GM12875 (cell line): ENCODE results near the gene RNF25.
A peak's percentile ranks its signal among the peaks of the same experiment; 100 is the strongest.

ENCODE experiments used
- H3K4me3 ChIP-seq: one replicate; pipeline ENCODE4 v1.5.1; 2011; ENCODE audit warnings: low read depth, low read length, control low read depth
- CTCF ChIP-seq: IDR thresholded peaks from 2 replicates; pipeline ENCODE4 v1.5.1; 2011; ENCODE audit warnings: low read depth, mild to moderate bottlenecking, control low read depth, inconsistent platforms, low read length, moderate library complexity, borderline replicate concordance; ENCODE audit not compliant: insufficient read depth

RNF25 gene

GRCh38 chr2:218671654-218672566, at the start of gene RNF25, which contains the start of gene STK36:
Gene RNF25, minus strand, starts transcription at chr2:218672002. Its CDS starts 32 bp downstream, at chr2:218671970.
Gene STK36, plus strand, starts transcription at chr2:218672086. Its CDS starts 744 bp downstream, at chr2:218672830.
- TF ChIP-seq CTCF = no peak
- H3K4me3 ChIP-seq = peak within 1 kb of the TSS; percentile 65

- H3K4me3 ChIP-seq = no peak overlapping the region
- TF ChIP-seq CTCF = no peak
Observed at GRCh38 chr2:218721488-218721887, 49.7 kb upstream of the RNF25 start.

GRCh38 chr2:218720048-218721041, 48.5 kb upstream of the RNF25 start:
- no peak for TF ChIP-seq CTCF
- H3K4me3 ChIP-seq = no peak overlapping the region

GRCh38 chr2:218719457-218719856, 47.7 kb upstream of the RNF25 start:
- no peak for TF ChIP-seq CTCF
- no peak overlapping the region for H3K4me3 ChIP-seq

- H3K4me3 ChIP-seq = no peak overlapping the region
- TF ChIP-seq CTCF = no peak
Observed at GRCh38 chr2:218718058-218718457, 46.3 kb upstream of the RNF25 start.

- TF ChIP-seq CTCF = no peak
- H3K4me3 ChIP-seq = no peak overlapping the region
Observed at GRCh38 chr2:218717262-218717661, 45.5 kb upstream of the RNF25 start.
